OCI-LY7 (cell line): ENCODE measurements around the gene ZFP36L2. TPM values are rescaled to one million over a fixed set of nuclear protein-coding genes. Genes with fewer than 3 reads are reported as not detected.

Experiments
- BruUV-seq: library from RNA; stranded (reverse); fragments of 400-500 nt; replicated peaks from 2 replicates; lab custom pipeline; 2021; lab: Mats Ljungman, UMichigan
- CTCF ChIA-PET: fragments of 300-600 bp; sonication (Branson Sonifier 250); formaldehyde crosslinking; loops from one replicate; lab custom pipeline; 2022; ENCODE audit warnings: antibody characterized with exemption; ENCODE audit not compliant: unreplicated experiment; lab: Charles Lee
- POLR2A ChIA-PET: fragments of 300-600 bp; sonication (Branson Sonifier 250); formaldehyde crosslinking; loops from one replicate; lab custom pipeline; 2022; ENCODE audit warnings: antibody characterized with exemption; lab: Charles Lee
- DNase-seq: peaks from one replicate; pipeline ENCODE4 v3.0.0-alpha.2; 2015; ENCODE audit warnings: low spot score
- H2AFZ ChIP-seq: fragments of 200-600 bp; sonication (generic), shearing (Covaris generic); 2 replicates; pipeline ENCODE4 v1.6.1; 2014; ENCODE audit warnings: mild to moderate bottlenecking, antibody characterized with exemption, low read length, moderate library complexity
- H3K27ac ChIP-seq: fragments of 200-600 bp; sonication (generic); 2 replicates; pipeline ENCODE4 v1.5.1; 2014; ENCODE audit warnings: mixed run types, low read depth, mild to moderate bottlenecking, moderate library complexity, low read length, inconsistent platforms; ENCODE audit not compliant: poor library complexity, severe bottlenecking
- H3K36me3 ChIP-seq: fragments of 200-600 bp; sonication (generic); 2 replicates; pipeline ENCODE4 v1.6.1; 2014; ENCODE audit warnings: mild to moderate bottlenecking, antibody characterized with exemption, low read length, moderate library complexity, mixed read lengths; ENCODE audit not compliant: insufficient read depth
- H3K4me1 ChIP-seq: fragments of 200-600 bp; sonication (generic); 2 replicates; pipeline ENCODE4 v1.5.1; 2014; ENCODE audit warnings: mild to moderate bottlenecking, low read length; ENCODE audit not compliant: insufficient read depth, poor library complexity, severe bottlenecking
- H3K4me2 ChIP-seq: fragments of 200-600 bp; sonication (generic); 2 replicates; pipeline ENCODE4 v1.6.1; 2014; ENCODE audit warnings: mild to moderate bottlenecking, low read length
- H3K4me3 ChIP-seq: fragments of 200-600 bp; sonication (generic); 2 replicates; pipeline ENCODE4 v1.5.1; 2014; ENCODE audit warnings: mild to moderate bottlenecking, low read depth, low read length; ENCODE audit not compliant: poor library complexity, severe bottlenecking
- H3K79me2 ChIP-seq: fragments of 200-600 bp; sonication (generic); 2 replicates; pipeline ENCODE4 v1.6.1; 2016; ENCODE audit warnings: low read depth, mild to moderate bottlenecking, low read length, moderate library complexity, mixed read lengths; ENCODE audit not compliant: insufficient read depth
- H3K9me2 ChIP-seq: fragments of 200-600 bp; sonication (generic); 2 replicates; pipeline ENCODE4 v1.6.1; 2016; ENCODE audit warnings: mild to moderate bottlenecking, low read length, mixed read lengths; ENCODE audit not compliant: insufficient read depth
- H3K9me3 ChIP-seq: fragments of 200-600 bp; sonication (generic); 2 replicates; pipeline ENCODE4 v1.6.1; 2014; ENCODE audit warnings: mild to moderate bottlenecking, mixed run types, low read length, mixed read lengths
- H4K20me1 ChIP-seq: fragments of 200-600 bp; sonication (generic); 2 replicates; pipeline ENCODE4 v1.6.1; 2014; ENCODE audit warnings: mild to moderate bottlenecking, antibody characterized with exemption, low read length, moderate library complexity, mixed read lengths; ENCODE audit not compliant: insufficient read depth
- EZH2phosphoT487 ChIP-seq: fragments of 200-600 bp; sonication (generic); IDR thresholded peaks from 2 replicates; pipeline ENCODE4 v1.6.1; 2018; ENCODE audit warnings: low read depth, borderline replicate concordance, mild to moderate bottlenecking, mixed run types, antibody characterized with exemption, low read length, moderate library complexity, mixed read lengths
- intact Hi-C: fragments of 100-400 bp; cut with micrococcal nuclease; formaldehyde crosslinking; loops from one replicate; pipeline ENCODE4 v1.10.0; 2022; ENCODE audit not compliant: unreplicated experiment
- total RNA-seq, 2 experiments: library from RNA; depleted of rRNA in 1 of 2; stranded (reverse); fragments of >200 nt in 1 of 2; shearing (Covaris generic) in 1 of 2; gene quantifications; 2 replicates each; pipeline ENCODE4 v1.2.3, GENCODE V29; 2014 to 2022
- TF ChIP-seq, protein P1 (sequence below): fragments of 200-600 bp; sonication (generic); conservative IDR thresholded peaks from 2 replicates; pipeline ENCODE4 v1.5.1; 2014; ENCODE audit warnings: mild to moderate bottlenecking, antibody characterized with exemption, low read length, moderate library complexity, mixed read lengths

Gene ZFP36L2
- total RNA-seq, 2 experiments from 2014 or later, result 6.8 to 37.2 TPM

DNA sequence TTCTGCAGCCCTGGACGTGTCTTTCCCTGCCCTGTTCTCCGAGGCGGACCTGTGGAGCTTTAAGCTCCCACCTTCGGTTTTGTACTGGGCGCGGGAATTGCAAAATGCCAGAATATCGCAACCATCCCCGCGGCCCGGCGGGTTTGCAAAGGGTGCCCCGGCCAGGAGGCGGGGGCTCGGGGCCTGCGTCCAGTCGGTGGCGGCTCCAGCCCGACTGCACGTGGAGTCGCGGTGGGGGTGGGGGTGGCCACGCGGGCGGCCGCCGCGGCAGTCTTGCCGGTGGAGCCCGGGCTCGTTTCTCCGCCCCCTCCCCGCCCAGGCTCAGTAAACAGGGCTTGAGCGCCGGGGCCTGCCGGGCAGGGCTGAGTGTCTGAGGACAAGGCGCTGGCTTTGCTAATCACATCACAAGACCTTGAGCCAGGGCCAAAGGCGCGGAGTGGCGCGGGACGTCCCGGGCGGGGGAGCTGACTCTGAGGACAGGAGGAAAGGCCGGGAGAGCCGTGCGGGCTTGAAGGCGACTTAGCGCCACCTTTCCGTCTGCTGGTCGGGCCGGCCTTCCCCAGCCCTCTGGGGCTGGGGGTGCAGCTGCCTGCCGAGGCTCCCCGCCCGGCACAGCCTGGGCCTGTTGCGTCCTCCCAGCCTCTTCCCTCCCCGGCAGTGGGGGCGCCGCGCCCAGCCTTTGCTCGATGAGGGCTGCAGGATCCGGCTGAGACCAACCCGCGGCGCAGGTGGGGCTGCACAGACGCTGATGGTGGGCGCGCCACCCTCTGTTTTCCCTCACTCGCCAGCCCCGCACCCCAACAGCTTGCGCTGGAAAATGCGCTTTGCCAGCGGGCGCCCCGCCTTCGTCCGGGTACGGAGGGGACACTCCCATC is 786 bp upstream of the ZFP36L2 start:
- TF ChIP-seq, protein P1, sequence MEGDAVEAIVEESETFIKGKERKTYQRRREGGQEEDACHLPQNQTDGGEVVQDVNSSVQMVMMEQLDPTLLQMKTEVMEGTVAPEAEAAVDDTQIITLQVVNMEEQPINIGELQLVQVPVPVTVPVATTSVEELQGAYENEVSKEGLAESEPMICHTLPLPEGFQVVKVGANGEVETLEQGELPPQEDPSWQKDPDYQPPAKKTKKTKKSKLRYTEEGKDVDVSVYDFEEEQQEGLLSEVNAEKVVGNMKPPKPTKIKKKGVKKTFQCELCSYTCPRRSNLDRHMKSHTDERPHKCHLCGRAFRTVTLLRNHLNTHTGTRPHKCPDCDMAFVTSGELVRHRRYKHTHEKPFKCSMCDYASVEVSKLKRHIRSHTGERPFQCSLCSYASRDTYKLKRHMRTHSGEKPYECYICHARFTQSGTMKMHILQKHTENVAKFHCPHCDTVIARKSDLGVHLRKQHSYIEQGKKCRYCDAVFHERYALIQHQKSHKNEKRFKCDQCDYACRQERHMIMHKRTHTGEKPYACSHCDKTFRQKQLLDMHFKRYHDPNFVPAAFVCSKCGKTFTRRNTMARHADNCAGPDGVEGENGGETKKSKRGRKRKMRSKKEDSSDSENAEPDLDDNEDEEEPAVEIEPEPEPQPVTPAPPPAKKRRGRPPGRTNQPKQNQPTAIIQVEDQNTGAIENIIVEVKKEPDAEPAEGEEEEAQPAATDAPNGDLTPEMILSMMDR, result peak; percentile 53
- no peak for TF ChIP-seq EZH2phosphoT487
- peaks cover 40% of the 10 kb centered on the region for H3K36me3 ChIP-seq
- intact Hi-C loops, result loop anchor here (1.0 to 5.0 kb wide), 4 partner anchors 9 to 400 kb away; no protein-coding TSS in a partner anchor
- DNase-seq, result peak; percentile 81
- H3K9me2 ChIP-seq, result no peaks in the 10 kb centered on the region
- H4K20me1 ChIP-seq, result peaks cover 8% of the 10 kb centered on the region
- ChIA-PET POLR2A (interaction anchor here (0.5 to 3.6 kb wide), 15 partner anchors 9 to 548 kb away, joined by 3 to 50 read pairs (median 4); no protein-coding TSS in a partner anchor), CTCF (interaction anchor here (0.6 to 5.5 kb wide), 7 partner anchors 11 to 99 kb away, joined by 3 to 30 read pairs (median 5); no protein-coding TSS in a partner anchor)
- H3K4me3 ChIP-seq, result peak overlapping the region; percentile 89
- BruUV-seq, result no TSS peak
- peaks cover 69% of the 10 kb centered on the region for H3K4me1 ChIP-seq
- peaks cover 40% of the 10 kb centered on the region for H3K79me2 ChIP-seq
- no peak overlapping the region; the same call in 1 of the 2 replicates for H2AFZ ChIP-seq
- H3K9me3 ChIP-seq, result no peaks in the 10 kb centered on the region
- H3K27ac ChIP-seq, result peak overlapping the region; percentile 84
- H3K4me2 ChIP-seq, result peak overlapping the region; percentile 81

DNA sequence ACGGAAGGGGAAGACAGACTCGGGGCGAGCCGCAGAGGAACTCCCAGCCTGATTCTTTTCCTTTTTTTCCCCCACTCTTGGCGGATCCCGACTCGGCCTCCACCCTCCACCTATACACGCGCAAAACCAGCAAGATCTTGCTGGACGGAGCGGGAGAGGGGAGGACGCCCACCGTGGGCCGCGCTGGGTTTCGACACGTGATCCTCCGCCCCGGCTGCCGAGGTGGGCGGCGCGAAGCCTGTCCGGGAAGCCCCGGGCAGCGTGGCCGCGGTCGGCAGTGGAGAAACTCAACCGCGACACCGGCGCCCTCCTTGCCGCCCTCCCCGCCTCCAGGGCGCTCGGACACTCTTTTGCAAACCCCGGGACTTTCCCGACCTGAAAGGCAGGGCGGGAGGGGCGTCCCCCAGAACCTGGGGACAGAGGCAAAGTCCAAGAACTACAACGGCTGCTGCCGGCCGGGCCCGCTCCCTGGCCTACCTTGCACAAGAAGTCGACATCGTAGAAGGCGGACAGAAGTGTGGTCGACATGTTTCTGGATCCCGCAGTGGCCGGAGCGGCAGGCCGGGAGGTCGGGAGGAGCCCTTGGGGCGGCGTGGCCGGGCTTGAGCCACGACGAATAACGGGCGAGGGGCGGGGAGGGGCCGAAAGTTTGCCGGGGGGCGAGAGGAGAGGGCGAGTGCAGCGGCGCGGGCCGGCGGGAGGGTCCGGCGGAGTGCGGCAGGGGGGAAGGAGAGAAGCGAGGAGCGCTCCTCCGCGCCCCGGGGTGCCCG is 433 bp downstream of the ZFP36L2 start:
- peak; percentile 68 for DNase-seq
- intact Hi-C loops, result loop anchor here (1.0 to 5.0 kb wide), 3 partner anchors 8 to 399 kb away; no protein-coding TSS in a partner anchor
- BruUV-seq, result no TSS peak
- ChIA-PET POLR2A (interaction anchor here (0.5 to 3.6 kb wide), 13 partner anchors 8 to 507 kb away, joined by 3 to 50 read pairs (median 4); no protein-coding TSS in a partner anchor), CTCF (interaction anchor here (0.6 to 5.5 kb wide), 2 partner anchors 58 to 98 kb away, joined by 5 to 30 read pairs; no protein-coding TSS in a partner anchor)
- Histone ChIP-seq H3K4me3 (peak overlapping the region; percentile 89), H4K20me1 (peaks cover 14% of the 10 kb centered on the region), H3K4me2 (peak overlapping the region; percentile 88), H2AFZ (no peak overlapping the region), H3K9me2 (no peaks in the 10 kb centered on the region), H3K36me3 (peaks cover 50% of the 10 kb centered on the region), H3K9me3 (no peaks in the 10 kb centered on the region), H3K4me1 (peaks cover 71% of the 10 kb centered on the region), H3K79me2 (peaks cover 50% of the 10 kb centered on the region), H3K27ac (peak overlapping the region; percentile 80)
- TF ChIP-seq, protein P1, result no peak
- TF ChIP-seq EZH2phosphoT487, result no peak
